GM18951 (cell line): ENCODE results near the gene ZNF521.

Experiments
- POLR2A ChIP-seq: IDR thresholded peaks from 4 replicates; pipeline ENCODE4 v1.6.1; 2011; ENCODE audit warnings: mild to moderate bottlenecking; ENCODE audit not compliant: insufficient read length, insufficient read depth; ENCODE audit errors: extremely low read depth
- in situ Hi-C: fragments of 300-500 bp; cut with MboI; formaldehyde crosslinking; loops from one replicate; pipeline ENCODE4 v1.12.0; 2022; ENCODE audit warnings: low sequenced_read_pairs, mixed read lengths, inconsistent platforms; ENCODE audit not compliant: unreplicated experiment

Gene ZNF521

GRCh38 chr18:25298853-25299274, 53.1 kb downstream of the ZNF521 start:
- in situ Hi-C loops, result no loop called here
- TF ChIP-seq POLR2A, result no peak

DNA sequence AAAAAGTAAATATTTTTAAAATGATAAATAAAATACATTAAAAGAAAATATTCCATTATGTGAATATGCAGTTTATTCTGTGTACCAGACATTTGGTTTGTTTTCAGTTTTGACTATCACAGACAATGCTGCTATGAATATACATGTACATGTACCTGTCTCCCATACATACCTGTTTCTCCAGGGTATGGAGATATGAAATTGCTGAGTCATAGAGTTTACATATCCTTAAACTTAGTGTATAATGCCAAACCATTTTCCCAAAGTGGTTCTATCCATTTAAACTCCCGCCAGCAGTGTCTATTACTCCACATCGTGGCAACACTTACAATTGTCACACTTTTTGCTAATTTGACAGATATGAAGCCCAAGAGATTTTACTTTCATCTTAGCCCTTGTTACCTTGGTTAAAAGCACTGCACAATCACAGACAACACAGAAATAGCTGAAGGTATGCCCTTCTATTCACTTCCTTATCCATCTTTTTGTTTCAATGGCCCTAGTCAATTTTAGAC, 56.3 kb downstream of the ZNF521 start:
- no peak for TF ChIP-seq POLR2A
- in situ Hi-C loops, result no loop called here

- in situ Hi-C loops, result no loop called here
- no peak for TF ChIP-seq POLR2A
Measured at GRCh38 chr18:25291150-25291549, 60.8 kb downstream of the ZNF521 start.

- in situ Hi-C loops, result no loop called here
- no peak for TF ChIP-seq POLR2A
Measured at GRCh38 chr18:25289001-25289631, 62.9 kb downstream of the ZNF521 start.

- in situ Hi-C loops, result no loop called here
- TF ChIP-seq POLR2A, result no peak
Measured at GRCh38 chr18:25288340-25288938, 63.5 kb downstream of the ZNF521 start.

DNA sequence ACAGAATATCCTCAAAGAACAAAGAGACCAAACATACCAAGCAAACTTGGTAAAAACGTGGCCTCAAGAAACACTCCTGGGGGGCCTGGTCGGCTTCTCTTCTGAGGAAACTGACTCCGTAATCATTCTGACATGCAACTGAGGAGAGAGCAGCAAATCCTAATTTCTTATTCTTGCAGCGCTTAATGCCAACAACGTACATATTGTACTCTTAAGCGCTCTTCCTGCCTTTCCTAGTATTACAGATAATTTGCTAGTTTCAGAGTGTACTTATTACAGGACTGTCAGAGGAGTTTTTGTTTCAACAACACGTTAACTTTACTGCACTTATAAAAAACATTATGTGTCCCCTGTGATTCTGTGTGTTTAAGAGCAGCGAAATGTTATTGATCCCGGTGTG, 64.9 kb downstream of the ZNF521 start:
- TF ChIP-seq POLR2A, result no peak
- in situ Hi-C loops, result no loop called here

DNA sequence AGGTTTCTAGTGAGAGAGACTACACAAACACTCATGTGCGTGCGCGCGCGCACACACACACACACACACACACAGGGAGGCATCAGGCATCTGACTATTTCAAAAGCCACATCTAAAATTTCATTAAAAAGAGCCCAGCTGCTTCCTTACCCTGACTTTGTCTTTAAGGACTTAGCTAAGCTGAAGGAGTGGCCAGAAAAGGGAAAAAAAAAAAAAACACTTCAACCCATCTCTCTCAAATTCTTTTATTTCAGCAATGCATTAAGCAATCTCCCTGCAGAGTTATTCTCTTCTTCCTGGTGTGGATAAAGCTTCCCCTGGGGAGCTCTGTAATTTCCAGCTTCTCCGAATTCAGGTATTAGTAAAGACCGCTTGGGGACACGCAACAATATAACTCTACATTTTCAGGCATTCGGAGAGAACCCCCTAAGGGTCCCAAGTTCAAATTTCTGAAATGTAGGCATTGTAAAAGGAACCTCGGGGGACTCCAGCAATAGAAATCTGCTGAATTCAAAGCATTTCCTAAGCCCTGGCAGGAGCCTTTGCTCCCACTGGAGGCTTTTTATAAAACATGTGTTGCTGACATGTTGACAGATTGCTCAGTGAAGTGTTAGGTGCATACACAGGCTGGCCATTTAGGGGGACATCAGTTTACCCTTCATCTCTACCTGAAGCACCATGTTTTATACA, 67.0 kb downstream of the ZNF521 start:
- in situ Hi-C loops, result no loop called here
- no peak for TF ChIP-seq POLR2A

DNA sequence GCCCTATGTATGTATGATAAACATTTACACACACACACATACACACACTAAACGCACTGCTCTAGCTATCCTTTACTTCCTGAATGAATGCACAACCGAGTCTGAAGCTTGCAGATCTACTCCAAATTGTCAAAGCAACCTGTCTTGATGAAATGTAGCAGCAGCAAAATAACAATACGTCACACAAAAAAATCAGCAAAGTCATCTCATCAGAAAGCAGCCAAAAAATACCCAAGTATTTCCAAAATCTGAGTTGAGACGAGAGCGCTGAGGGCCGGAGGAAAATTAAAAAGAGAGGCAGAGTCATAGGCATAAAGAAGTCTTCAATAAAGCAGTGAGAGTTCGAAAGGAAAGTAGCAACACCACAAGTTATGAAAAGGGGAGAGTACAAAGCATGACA, 67.7 kb downstream of the ZNF521 start:
- no peak for TF ChIP-seq POLR2A
- in situ Hi-C loops, result no loop called here

DNA sequence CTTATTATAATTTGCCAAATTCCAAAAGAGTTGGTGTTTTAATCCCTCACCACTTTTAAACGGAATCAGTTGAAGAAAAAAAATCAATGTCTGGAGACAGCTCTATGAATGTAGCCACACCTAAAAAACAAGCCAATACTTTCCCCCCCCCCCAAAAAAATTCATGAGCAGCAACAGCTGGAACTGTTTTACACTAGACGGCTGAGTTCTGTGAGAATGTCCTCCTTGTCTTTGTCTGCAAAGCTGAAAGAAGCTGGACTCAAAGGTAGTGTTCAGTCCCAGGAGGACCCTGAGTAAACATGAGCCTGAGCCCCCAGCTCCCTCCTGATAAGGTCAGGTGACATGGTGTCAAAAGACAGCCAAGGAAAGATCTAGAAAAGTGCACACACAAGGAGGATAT, 68.2 kb downstream of the ZNF521 start:
- no peak for TF ChIP-seq POLR2A
- in situ Hi-C loops, result no loop called here

- no peak for TF ChIP-seq POLR2A
- in situ Hi-C loops, result no loop called here
Measured at GRCh38 chr18:25282896-25283703, 68.9 kb downstream of the ZNF521 start.

DNA sequence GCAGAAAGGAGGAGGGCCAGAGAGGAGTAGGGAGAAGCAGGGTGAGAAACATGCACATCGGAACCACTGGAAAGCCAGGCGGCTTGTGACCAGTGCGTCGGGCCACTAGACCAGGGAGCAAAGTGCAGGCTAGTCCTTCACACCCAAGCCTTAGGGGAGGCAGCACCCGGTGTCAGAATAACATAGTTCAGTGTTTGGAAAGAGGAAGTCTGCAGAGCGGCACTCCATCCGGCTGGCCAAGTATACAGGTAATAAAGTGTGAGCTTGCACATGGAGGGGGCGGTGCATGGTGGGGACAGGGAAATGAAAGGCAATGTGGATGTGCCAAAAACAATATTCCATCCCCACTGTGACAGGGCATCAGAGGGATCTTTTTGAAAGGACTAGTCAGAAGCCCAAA, 69.7 kb downstream of the ZNF521 start:
- in situ Hi-C loops, result no loop called here
- TF ChIP-seq POLR2A, result no peak

- TF ChIP-seq POLR2A, result no peak
Measured at GRCh38 chr18:25281556-25281955, 70.4 kb downstream of the ZNF521 start.

DNA sequence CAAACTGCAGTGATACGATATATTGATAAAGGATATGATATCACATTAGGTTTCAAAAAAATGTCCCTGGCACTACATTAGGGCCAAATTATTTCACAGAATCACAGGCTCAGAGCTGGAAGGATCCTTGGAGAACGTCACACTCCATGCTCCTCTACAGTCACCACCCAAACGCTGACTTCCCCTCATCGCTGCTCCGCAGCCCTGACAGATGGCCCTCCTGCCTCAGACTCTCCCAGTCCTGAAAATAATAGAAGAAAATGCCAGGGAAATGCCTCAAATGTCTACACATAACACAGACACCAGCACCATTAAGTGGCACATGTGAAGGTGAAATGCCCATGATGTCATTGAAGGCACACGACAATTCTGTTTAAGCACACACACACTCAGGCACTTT, 72.0 kb downstream of the ZNF521 start:
- in situ Hi-C loops, result no loop called here
- TF ChIP-seq POLR2A, result no peak

More at GRCh38 chr18:25281556-25281955, 70.4 kb downstream of the ZNF521 start:
- in situ Hi-C loops, result no loop called here
